Measurements from ENCODE around the gene IQCC.

The IQCC gene

DNA sequence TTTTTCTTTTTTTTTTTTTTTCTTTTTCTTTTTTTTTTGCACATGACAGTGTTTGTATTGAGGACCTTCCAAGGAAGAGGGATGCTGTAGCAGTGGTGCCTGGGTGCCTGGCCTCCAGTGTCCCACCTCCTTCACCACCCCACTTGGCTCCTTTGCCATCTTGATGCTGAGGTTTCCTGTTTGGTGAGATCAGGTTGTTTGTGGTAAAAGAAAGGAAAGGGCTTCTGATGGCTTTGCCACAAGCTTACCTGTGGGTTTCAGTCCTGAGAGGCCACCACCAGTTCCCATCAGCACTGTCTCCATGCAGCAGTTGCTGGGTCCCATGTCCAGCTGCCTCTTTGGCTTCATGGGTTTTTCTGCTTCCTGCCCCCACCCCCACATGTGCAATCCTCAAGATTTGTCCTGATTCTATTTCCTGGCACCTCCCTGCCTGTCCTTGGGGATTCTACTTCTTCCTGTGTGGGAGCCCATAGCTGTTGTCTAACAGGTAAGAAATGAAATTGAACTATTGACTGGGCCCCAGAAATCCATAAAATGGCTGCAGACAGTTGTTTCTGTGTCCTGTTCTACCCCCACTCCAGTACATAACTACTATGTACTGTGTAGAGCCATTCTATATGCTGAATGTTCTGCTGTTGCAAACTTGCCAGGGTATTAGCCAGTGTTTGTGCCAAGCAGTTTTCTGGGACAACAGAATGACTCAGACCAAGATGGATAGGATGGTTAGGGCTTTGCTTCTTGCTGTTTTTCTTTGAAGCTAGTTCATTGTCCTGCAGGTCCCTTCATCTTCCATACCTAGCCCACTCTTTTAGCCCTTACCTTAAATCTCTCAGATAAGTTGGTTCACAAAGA lies 9.3 kb upstream of the IQCC start:
- H3K4me3 ChIP-seq (ENCODE audit: low read depth, low read length) = no peak overlapping the region
- TF ChIP-seq, protein P1, sequence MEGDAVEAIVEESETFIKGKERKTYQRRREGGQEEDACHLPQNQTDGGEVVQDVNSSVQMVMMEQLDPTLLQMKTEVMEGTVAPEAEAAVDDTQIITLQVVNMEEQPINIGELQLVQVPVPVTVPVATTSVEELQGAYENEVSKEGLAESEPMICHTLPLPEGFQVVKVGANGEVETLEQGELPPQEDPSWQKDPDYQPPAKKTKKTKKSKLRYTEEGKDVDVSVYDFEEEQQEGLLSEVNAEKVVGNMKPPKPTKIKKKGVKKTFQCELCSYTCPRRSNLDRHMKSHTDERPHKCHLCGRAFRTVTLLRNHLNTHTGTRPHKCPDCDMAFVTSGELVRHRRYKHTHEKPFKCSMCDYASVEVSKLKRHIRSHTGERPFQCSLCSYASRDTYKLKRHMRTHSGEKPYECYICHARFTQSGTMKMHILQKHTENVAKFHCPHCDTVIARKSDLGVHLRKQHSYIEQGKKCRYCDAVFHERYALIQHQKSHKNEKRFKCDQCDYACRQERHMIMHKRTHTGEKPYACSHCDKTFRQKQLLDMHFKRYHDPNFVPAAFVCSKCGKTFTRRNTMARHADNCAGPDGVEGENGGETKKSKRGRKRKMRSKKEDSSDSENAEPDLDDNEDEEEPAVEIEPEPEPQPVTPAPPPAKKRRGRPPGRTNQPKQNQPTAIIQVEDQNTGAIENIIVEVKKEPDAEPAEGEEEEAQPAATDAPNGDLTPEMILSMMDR (IDR thresholded peaks at IDR 0.05; ENCODE audit: borderline replicate concordance, insufficient read depth, low read depth, low read length) = no peak

DNA sequence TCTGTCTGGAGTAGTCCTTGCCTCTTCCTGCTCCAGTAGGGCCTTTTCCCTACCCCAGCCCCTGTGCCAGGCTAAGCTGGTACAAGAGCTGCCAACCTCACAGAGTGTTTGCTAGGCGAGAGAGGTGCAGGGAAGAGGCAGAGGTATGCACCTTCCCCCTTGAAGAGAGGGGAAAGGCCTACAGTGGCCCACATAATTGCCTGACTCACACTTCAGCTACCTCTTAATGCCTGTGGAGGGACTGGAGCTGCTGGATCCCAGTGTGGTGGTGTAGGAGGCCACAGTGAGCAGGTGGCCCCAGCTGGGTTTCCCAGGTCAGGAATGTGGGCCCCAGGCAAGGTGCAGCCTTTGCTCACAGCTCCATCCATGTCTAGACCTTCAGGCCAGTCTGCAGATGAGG lies 8.4 kb upstream of the IQCC start:
- TF ChIP-seq, protein P1 (IDR thresholded peaks at IDR 0.05; ENCODE audit: borderline replicate concordance, insufficient read depth, low read depth, low read length) = no peak
- no peak overlapping the region for H3K4me3 ChIP-seq (ENCODE audit: low read depth, low read length)

DNA sequence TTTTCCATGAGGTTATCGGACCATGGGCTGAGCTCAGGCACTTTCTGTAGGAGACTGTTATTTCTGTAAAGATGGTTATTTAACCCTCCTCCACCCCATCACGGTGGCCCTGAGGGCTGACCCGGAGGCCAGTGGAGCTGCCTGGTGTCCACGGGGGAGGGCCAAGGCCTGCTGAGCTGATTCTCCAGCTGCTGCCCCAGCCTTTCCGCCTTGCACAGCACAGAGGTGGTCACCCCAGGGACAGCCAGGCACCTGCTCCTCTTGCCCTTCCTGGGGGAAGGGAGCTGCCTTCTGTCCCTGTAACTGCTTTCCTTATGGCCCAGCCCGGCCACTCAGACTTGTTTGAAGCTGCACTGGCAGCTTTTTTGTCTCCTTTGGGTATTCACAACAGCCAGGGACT lies 7.6 kb upstream of the IQCC start:
- TF ChIP-seq, protein P1 (IDR thresholded peaks at IDR 0.05; ENCODE audit: borderline replicate concordance, insufficient read depth, low read depth, low read length) = no peak
- no peak overlapping the region for H3K4me3 ChIP-seq (ENCODE audit: low read depth, low read length)

DNA sequence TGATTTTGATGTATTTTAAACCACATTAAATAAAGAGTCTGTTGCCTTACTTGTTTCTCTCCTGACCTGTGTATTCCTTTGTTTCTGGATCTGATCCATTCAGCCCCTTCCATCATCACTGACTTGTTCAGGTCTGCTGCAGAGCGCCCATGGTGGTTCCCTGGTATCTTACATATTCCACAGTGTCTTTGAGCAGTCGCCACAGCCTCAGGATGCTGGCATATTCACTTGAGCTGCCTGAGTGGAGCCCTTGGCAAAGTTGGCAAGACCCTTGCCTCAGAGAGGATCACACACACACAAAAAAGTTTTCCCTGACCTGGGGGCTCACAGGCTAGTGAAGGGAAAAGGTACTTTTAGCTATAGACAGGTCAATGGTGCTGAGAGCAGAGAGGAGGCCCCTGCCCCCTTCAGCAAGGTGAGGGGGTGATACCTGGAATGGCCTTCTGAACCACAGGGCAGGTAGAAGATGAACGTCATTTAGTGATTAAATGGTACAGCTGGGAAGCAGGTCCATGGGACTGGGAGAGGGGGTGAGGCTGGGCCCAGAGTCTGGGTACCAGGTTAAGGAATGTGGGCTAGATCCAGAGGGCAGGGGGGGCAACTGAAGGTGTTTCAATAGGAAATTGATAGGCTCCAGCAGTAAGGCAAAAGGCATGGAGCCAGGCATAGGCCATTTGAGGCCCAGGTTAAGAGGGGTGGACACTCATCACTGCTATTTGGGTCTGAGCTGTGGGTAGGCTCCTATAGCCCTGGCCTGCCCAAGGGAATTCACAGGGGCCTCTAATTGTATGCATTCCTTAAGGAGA lies 7.0 kb upstream of the IQCC start:
- H3K4me3 ChIP-seq (ENCODE audit: low read depth, low read length) = no peak overlapping the region
- TF ChIP-seq, protein P1 (IDR thresholded peaks at IDR 0.05; ENCODE audit: borderline replicate concordance, insufficient read depth, low read depth, low read length) = no peak

DNA sequence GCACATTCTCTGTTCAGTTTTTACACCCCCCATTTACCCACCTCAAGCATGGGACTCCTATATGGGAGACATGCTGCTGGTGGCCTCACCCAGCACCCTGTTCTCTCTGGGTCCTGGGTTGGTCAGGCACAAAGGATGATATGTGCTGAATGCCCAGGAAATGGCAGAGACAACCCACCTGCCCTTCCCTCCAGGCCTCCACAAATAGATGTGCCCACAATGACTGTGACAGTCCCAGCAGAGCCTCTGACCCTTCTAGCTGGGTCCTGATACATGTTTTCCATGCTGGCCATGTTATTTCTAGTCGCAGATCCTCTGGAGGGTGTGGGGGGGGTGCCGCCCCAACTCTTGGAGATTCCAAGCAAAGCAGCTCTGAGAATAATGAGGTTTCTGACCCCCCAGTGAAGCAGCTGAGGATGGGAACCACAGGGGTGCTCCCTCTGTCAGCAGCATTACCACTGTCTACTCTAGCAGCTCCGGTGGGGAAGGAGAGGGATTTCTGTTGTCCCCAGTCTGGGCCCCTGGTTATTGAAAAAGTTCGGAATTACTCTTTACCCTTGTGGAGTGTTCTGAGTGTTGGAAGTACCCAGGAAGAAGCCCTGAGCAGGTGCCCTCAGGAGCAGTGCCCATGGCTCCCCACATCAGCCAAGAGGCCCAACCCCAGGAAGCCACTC lies 6.3 kb upstream of the IQCC start:
- TF ChIP-seq, protein P1 (IDR thresholded peaks at IDR 0.05; ENCODE audit: borderline replicate concordance, insufficient read depth, low read depth, low read length) = no peak
- no peak overlapping the region for H3K4me3 ChIP-seq (ENCODE audit: low read depth, low read length)

DNA sequence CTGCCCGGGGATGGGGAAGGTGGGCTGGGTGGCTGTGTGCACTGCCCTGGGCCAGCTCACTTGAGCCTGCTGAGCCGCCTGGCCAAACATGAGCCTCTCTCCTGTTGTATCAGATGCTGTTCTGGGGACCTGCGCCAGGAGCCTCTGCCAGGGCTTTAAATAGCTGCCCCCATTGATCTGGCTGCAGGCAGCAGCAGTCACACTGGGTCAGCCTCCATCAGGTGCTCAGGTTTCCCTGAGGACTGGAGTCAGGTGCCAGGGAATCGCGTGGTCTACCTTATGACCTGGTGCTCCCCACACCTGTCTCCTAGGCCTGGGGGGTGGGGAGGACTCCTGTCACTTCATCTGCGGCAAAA lies 5.8 kb upstream of the IQCC start:
- H3K4me3 ChIP-seq (ENCODE audit: low read depth, low read length) = peak overlapping the region; percentile 68
- TF ChIP-seq, protein P1 (IDR thresholded peaks at IDR 0.05; ENCODE audit: borderline replicate concordance, insufficient read depth, low read depth, low read length) = no peak
